MM.1S (cell line): ENCODE data around the gene RGS7.

Source experiments
- EZH2 ChIP-seq: fragments of 300-600 bp; sonication (generic); optimal IDR thresholded peaks from 2 replicates; pipeline ENCODE3; 2017; ENCODE audit warnings: low read depth, mild to moderate bottlenecking, antibody characterized with exemption, low read length, mixed read lengths
- EZH2phosphoT487 ChIP-seq: fragments of 300-600 bp; sonication (generic); IDR thresholded peaks from 2 replicates; pipeline ENCODE4 v1.6.1; 2018; ENCODE audit warnings: antibody characterized with exemption, low read length
- TF ChIP-seq, protein P1 (sequence below): fragments of 300-600 bp; sonication (generic); IDR thresholded peaks from 2 replicates; pipeline ENCODE4 v1.5.1; 2016; ENCODE audit warnings: antibody characterized with exemption, low read length, mixed read lengths

DNA sequence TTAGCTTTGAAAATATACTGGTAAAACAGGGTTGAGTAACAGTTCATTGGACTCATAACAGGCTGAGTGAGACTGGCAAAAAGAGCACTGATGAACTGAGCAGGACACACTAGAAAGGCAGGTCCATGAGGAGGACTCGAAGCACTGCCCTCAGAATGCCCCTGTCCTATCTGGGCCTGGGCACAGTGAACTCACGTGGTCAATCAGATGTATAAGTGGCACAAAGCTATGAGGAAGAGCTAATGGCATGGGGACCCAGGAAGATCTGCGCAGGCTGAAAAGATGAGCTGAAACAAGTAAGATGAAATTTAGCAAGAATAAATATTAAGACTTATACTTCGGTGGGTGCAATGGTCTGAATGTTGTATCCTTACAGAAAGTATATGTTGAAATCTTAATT lies 9.2 kb upstream of the RGS7 start:
- TF ChIP-seq, protein P1, sequence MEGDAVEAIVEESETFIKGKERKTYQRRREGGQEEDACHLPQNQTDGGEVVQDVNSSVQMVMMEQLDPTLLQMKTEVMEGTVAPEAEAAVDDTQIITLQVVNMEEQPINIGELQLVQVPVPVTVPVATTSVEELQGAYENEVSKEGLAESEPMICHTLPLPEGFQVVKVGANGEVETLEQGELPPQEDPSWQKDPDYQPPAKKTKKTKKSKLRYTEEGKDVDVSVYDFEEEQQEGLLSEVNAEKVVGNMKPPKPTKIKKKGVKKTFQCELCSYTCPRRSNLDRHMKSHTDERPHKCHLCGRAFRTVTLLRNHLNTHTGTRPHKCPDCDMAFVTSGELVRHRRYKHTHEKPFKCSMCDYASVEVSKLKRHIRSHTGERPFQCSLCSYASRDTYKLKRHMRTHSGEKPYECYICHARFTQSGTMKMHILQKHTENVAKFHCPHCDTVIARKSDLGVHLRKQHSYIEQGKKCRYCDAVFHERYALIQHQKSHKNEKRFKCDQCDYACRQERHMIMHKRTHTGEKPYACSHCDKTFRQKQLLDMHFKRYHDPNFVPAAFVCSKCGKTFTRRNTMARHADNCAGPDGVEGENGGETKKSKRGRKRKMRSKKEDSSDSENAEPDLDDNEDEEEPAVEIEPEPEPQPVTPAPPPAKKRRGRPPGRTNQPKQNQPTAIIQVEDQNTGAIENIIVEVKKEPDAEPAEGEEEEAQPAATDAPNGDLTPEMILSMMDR = no peak
- TF ChIP-seq EZH2phosphoT487 (no peak), EZH2 (no peak)
